ENCODE measurements around the gene SLC35B4.
A peak's percentile ranks its signal among the peaks of the same experiment; 100 is the strongest.

SLC35B4 gene, protein sequence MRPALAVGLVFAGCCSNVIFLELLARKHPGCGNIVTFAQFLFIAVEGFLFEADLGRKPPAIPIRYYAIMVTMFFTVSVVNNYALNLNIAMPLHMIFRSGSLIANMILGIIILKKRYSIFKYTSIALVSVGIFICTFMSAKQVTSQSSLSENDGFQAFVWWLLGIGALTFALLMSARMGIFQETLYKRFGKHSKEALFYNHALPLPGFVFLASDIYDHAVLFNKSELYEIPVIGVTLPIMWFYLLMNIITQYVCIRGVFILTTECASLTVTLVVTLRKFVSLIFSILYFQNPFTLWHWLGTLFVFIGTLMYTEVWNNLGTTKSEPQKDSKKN

GRCh38 chr7:134316539-134317344 is at the start of gene SLC35B4:
TSS of gene SLC35B4 (minus strand) at chr7:134316930. CDS start at chr7:134316751, 179 bp downstream.
- DNase-seq, result peak; percentile 87 to 92 (median 90)

DNA sequence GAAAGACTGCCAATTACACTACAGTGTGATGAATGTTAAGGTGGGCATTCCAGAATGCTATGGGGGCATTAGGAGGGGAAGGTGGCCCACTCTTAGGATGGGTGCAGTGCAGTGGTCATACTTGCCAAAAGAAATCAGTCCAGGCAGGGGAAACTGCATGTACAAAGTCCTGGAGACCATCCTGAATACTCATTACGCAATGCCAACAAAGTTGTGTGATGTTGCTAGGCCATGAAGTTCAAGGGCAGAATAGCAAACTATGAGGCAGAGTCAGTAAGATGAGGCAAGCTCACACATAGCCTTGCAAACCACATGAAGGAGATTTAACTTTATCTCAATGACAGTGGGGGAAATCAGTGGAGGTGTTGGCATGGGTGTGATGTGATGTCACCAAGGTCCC is 49.8 kb upstream of the SLC35B4 start:
- no peak for DNase-seq

- DNase-seq, result no peak
Measured at GRCh38 chr7:134365341-134366054, 48.8 kb upstream of the SLC35B4 start.

DNA sequence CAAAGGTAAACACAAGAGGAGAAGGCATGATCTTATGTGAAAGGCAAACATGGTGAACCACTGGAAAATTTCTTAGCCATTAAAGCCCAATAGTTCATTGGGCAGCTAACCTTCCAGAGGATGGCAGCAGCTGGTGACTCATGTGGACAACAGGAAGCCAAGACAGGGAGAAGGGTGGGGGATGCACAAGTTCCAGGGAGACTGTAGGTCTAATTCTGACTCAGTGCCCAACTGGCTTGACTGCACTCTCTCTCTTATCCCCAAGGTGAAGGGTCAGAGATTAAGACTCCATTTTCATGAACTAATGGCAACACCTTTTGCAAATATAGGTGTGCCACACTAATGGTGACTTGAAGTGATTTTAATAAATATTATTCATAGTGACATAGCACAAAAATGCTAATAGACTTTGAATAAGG is 47.9 kb upstream of the SLC35B4 start:
- DNase-seq, result no peak

GRCh38 chr7:134362587-134363483 is 46.1 kb upstream of the SLC35B4 start:
- no peak for DNase-seq

DNA sequence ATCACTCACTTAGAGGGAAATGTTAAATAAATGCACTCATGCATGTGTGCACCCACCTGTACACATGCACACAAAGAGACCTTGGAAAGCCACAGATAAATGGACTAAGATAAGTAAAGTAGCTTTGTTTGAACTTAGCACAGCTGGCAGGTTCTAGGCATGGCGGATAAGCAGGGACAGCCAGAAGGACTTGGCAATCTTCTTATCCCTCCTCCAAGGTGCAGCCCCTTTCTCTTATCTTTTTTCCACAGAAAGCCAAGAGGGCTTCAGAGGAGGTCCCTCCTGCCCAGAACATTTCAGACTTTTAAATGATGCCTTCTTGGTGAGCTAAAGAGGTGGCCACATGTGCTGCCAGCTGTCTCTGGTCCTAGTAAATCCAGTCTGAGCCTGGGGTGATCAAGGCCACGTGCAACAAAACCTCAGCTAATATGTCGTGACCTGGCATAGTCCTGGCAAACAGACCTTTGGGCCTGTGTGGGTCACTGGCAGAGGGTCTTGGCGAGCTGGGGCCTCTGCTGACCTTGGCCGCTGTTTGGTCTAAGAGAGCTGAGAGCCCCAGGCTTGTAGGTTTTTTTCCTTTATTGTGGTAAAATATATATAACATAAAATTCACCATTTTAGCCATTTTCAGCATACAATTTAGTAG is 43.2 kb upstream of the SLC35B4 start:
- no peak for DNase-seq

DNA sequence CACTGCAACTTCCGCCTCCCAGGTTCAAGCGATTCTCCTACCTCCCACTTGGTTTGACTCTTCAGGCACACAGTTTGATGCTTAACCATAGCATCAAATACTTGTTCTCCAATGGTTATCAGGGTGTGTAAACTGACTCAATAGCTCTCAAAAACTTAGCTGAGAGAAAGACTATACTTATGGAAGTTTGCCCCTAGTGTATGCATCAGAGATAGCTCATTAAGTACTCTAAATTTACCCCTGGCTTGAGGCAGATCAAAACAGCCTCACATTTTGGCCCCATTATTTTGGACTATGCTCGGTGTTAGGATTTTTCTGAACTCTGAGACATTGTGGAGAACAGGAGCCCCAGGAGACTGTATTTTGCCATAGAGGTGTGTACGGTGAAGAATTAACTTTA is 40.8 kb upstream of the SLC35B4 start:
- no peak for DNase-seq

DNA sequence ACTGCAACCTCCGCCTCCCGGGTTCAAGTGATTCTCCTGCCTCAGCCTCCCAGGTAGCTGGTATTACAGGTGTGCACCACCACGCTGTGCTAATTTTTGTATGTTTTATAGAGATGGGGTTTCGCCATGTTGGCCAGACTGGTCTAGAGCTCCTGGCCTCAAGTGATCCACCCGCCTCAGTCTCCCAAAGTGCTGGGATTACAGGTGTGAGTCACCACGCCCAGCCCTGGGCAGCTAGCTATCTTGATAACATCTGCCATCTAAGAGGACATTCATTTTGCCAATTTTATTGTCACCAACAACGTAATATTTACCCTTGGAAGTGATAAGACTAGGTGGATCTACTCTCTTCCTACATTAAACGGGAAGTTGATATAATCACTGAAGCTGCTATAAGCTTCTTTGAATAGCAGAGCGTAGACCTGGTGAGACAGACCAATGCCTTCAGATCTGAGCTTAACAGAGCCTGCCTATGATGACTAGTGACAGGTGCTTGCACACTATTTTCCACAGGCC is 39.7 kb upstream of the SLC35B4 start:
- DNase-seq, result no peak

GRCh38 chr7:134355927-134356326 is 39.2 kb upstream of the SLC35B4 start:
- DNase-seq, result no peak

- no peak for DNase-seq
Measured at GRCh38 chr7:134355004-134355525, 38.3 kb upstream of the SLC35B4 start.

- no peak for DNase-seq
Measured at GRCh38 chr7:134353411-134353810, 36.7 kb upstream of the SLC35B4 start.

GRCh38 chr7:134351424-134351823 is 34.7 kb upstream of the SLC35B4 start:
- DNase-seq, result no peak

DNA sequence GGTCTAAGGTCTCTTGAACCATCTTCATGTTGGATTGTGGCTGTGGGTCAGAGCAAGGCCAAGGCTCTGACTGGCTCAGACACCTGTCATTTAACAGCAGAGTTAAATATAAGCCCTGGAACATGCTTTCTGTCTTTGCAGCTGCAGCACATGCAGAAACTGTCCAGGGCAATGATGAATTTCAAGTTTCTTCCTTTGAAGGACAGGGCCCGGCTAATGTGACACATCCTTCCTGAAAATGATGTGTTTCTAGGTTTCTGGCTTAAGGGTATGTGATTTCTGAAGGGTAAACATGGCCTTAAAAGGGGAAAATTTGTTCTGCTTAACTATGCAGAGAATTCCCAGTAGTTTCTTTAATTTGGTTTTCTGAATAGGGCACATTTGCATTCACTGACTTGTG is 34.0 kb upstream of the SLC35B4 start:
- DNase-seq, result no peak

- DNase-seq, result no peak
Measured at GRCh38 chr7:134347567-134347966, 30.8 kb upstream of the SLC35B4 start.

DNA sequence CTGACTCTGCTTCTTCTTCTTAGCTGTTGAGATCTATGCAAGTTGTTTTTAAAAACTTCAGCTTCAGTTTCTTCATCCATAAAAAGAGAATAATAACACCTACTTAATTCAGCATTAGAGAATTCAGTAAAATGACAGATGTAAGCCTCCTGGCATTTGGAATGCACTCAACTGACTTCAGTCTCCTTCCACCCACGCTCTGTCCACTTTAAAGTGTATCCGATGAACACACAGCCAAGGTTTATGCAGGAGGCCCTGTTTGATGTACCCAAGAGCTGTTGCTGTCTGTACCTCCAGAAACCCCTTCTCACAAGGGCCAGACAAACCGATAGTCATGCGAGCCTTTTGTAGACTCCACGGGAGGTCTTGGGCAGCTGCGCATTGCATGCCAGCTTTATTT is 27.1 kb upstream of the SLC35B4 start:
- DNase-seq, result no peak

GRCh38 chr7:134343136-134343535 is 26.4 kb upstream of the SLC35B4 start:
- DNase-seq, result no peak

DNA sequence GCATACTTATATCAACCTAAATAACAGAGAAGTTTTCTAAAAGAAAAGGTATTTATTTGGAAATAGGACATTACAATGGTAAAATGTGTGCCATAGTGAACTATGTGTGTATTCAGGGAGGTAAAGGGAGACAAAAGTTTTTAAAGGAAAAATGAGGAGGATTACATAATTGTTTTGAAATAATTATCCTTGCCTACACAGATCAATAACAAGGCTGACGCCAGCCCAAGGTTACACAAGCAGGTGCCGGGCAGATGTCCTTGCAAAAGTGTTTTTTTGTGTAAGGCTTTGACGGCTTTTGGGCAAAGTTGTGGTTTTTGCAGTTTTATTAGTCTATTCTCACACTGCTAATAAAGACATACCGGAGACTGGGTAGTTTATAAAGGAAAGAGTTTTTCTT is 22.7 kb upstream of the SLC35B4 start:
- no peak for DNase-seq

DNA sequence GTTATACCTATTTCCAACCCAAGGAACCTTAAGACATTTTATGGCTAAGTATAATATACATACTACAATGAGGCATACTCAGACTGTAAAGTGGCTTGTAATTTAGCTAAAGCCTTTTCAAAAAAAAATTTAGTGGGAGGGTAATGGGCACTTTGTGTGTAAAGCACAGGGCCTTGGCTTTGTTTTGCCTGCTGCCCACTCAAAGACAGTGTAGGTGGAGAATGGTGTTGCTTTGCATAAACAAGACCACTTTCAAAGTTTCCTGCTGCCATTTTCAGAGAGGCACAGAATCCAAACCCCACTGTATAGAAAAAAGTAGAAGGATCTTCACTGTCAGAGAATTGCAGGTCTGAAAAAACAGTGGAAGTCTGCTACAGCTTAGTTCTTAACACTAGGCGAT is 21.2 kb upstream of the SLC35B4 start:
- DNase-seq, result no peak

DNA sequence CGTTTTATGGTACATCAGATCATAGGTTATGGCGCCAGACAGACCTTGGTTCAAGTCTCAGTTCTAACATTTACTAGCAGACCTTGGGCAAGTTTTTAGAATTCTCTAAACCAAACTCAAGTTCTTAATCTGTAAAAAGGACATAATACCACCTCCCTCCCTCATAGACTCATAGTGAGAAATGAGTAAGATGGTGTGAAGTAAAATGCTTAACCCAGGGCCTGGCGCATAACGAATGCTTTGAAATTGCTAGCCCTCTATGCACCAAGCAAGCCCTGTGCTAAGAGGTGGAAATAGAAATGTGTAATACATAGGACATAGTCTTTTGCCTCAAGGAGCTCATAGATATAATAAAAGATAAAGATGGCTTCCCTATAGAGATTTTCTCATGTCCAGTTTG is 17.7 kb upstream of the SLC35B4 start:
- DNase-seq, result no peak

GRCh38 chr7:134333943-134334342 is 17.2 kb upstream of the SLC35B4 start:
- no peak for DNase-seq

GRCh38 chr7:134332892-134333291 is 16.2 kb upstream of the SLC35B4 start:
- no peak for DNase-seq

DNA sequence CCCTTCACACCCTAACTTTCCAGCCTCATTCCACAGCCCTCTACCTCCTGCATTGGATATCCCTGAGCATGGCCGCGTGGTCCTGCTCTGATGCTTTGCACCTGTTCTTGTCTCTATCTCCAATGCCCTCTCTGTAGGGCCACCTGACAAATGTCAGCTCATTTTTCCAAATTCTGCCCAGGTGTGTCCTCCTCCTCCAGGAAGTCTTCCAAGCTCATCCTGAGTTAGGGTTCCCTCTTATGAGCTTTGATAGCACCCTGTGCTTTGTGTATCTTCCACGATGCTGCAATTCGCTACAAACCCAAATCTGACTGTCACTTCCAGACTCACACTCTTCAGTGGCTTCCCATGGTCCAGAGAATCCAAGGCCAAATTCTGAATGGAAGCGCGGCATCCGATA is 14.7 kb upstream of the SLC35B4 start:
- no peak for DNase-seq

Measured in activated CD4-positive, CD25-positive, alpha-beta regulatory T cell (primary cell).